Upper lobe of left lung (tissue), 4 donors: ENCODE data around the gene CNNM4.

Experiments
- EP300 ChIP-seq, 4 donors: sonication (generic); formaldehyde crosslinking; IDR thresholded peaks; one replicate each; pipeline ENCODE4 v1.5.1; 2017; ENCODE audit warnings: antibody characterized with exemption in 4 of 4, control low read depth in 2 of 4
- POLR2A ChIP-seq, 4 donors: fragments of 450-650 bp; IDR thresholded peaks; one replicate each; pipeline ENCODE4 v1.5.1; 2016 to 2017; ENCODE audit warnings: antibody characterized with exemption in 4 of 4, mild to moderate bottlenecking in 2 of 4
- POLR2AphosphoS5 ChIP-seq, 2 donors: sonication (generic); formaldehyde crosslinking; IDR thresholded peaks; one replicate each; pipeline ENCODE4 v1.5.1; 2017; ENCODE audit warnings: antibody characterized with exemption in 2 of 2
- TF ChIP-seq, protein P1 (sequence below), 6 experiments: fragments of 450-650 bp in 4 of 6; fragments of 200-600 bp in 2 of 6; sonication (generic) in 2 of 6; IDR thresholded peaks; one replicate each; pipeline ENCODE4 v1.5.1; 2016 to 2019; ENCODE audit warnings: antibody characterized with exemption in 6 of 6

- TF ChIP-seq, protein P1, sequence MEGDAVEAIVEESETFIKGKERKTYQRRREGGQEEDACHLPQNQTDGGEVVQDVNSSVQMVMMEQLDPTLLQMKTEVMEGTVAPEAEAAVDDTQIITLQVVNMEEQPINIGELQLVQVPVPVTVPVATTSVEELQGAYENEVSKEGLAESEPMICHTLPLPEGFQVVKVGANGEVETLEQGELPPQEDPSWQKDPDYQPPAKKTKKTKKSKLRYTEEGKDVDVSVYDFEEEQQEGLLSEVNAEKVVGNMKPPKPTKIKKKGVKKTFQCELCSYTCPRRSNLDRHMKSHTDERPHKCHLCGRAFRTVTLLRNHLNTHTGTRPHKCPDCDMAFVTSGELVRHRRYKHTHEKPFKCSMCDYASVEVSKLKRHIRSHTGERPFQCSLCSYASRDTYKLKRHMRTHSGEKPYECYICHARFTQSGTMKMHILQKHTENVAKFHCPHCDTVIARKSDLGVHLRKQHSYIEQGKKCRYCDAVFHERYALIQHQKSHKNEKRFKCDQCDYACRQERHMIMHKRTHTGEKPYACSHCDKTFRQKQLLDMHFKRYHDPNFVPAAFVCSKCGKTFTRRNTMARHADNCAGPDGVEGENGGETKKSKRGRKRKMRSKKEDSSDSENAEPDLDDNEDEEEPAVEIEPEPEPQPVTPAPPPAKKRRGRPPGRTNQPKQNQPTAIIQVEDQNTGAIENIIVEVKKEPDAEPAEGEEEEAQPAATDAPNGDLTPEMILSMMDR (IDR thresholded peaks at IDR 0.05) = no peak
- TF ChIP-seq POLR2A (IDR thresholded peaks at IDR 0.05) (no peak), POLR2AphosphoS5 (IDR thresholded peaks at IDR 0.05) (no peak), EP300 (IDR thresholded peaks at IDR 0.05) (no peak)
Measured at GRCh38 chr2:96799623-96799935, 38.9 kb downstream of the CNNM4 start.
